NCI-H69 (cell line): ENCODE measurements around the gene AHNAK.
A peak's percentile ranks its signal among the peaks of the same experiment; 100 is the strongest.

Source experiments
- DNase-seq: peaks from one replicate; lab custom pipeline; 2025; lab: John Stamatoyannopoulos, UW

Gene AHNAK

DNA sequence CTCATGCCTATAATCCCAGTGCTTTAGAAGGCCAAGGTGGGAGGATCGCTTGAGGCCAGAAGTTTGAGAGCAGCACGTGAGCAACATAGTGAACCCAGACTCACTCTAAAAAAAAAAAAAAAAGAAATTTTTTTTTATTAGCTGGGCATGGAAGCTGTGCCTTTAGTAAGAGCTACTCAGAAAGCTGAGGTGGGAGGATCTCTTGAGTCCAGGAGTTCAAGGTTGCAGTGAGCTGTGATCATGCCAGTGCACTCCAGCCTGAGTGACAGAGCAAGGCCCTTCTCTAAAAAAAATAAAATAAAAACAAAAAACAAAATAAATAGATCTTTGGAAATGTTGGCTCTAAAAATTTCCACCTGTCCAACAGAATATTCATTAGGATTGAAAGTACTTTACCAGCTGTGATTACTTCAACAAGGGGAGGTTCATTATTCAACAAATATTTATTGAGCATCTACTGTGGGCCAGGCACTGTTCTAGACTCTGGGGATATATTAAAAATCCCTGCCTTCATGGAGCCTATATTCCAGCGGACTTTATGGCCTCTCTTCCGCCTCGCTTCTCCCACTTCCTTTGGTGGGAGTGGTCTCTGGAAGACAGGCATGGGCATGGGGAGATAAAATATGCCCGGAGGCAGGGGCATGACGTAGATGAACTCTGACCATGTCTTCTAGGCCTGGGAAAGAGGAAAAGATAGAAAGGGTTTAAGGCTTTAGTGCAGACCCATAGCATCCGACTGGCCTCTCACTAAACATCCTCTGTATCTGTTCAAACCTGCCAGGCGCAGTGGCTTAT is 47.9 kb downstream of the AHNAK start:
- DNase-seq = no peak

DNA sequence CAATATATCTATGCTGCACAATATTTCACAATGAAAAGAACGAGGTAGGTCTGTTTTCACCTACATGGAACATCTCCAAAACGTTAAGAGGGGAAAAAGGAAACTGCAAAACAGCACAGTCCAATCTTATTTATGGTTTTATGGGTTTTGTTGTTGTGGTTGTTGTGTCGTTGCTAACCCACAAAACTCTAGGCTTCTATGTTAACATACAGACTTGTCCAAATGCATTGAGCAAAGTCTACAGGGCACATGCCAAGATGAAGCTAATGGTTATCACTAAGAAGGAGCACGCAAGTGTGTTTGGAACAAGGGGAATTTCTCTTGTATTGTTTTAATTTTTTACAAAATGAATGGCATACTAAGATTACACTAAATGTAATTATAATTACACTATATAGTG is 48.6 kb downstream of the AHNAK start:
- no peak for DNase-seq

DNA sequence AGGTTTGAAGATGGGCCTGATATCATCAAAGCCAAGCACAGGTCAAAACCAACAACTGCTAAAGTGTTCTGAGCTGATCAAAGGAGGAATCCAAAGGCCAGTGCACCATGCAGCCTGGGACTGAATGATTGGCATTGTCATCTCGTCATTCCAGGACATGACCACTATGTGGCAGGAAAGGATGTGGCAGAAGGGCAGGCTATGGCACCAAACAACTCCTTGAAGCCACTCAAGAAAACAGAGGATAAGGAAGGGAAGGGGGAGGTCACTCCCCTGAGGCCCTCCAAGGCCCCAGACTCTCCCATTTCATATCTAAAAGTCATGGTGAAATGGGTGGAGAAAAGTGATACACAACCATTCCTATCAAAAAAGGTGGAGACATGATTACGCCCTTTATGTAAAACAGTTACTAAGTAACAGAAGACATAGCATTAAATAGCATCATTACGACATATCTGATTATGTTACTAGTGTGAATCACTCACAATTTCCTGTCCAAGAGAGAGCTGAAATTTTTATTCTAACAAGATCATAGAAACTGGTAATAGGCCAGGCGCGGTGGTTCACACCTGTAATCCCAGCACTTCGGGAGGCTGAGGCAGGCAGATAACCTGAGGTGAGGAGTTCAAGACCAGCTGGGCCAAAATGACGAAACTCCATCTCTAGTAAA is 49.3 kb downstream of the AHNAK start:
- peak; percentile 74 for DNase-seq

- DNase-seq = no peak
Measured at GRCh38 chr11:62496676-62497075, 49.9 kb downstream of the AHNAK start.

- DNase-seq = no peak
Measured at GRCh38 chr11:62494246-62494645, 52.4 kb downstream of the AHNAK start.

- no peak for DNase-seq
Measured at GRCh38 chr11:62493801-62494200, 52.8 kb downstream of the AHNAK start.

DNA sequence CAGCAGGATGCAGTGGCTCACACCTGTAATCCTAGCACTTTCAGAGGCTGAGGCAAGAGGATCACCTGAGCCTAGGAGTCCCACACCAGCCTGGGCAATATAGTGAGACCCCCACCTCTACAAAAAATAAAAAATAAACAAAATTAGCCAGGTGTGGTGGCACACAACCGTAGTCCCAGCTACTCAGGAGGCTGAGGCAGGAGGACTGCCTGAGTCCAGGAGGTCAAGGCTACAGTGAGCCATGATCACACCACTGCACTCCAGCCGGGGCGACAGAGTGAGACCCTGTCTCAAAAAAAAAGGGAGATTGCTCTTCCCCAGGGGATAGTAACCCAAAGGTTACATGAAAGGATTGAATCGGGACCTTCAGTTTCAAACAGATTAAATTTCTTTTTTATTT is 54.0 kb downstream of the AHNAK start:
- no peak for DNase-seq

- no peak for DNase-seq
Measured at GRCh38 chr11:62491571-62492329, 54.9 kb downstream of the AHNAK start.

- no peak for DNase-seq
Measured at GRCh38 chr11:62489204-62489603, 57.4 kb downstream of the AHNAK start.

DNA sequence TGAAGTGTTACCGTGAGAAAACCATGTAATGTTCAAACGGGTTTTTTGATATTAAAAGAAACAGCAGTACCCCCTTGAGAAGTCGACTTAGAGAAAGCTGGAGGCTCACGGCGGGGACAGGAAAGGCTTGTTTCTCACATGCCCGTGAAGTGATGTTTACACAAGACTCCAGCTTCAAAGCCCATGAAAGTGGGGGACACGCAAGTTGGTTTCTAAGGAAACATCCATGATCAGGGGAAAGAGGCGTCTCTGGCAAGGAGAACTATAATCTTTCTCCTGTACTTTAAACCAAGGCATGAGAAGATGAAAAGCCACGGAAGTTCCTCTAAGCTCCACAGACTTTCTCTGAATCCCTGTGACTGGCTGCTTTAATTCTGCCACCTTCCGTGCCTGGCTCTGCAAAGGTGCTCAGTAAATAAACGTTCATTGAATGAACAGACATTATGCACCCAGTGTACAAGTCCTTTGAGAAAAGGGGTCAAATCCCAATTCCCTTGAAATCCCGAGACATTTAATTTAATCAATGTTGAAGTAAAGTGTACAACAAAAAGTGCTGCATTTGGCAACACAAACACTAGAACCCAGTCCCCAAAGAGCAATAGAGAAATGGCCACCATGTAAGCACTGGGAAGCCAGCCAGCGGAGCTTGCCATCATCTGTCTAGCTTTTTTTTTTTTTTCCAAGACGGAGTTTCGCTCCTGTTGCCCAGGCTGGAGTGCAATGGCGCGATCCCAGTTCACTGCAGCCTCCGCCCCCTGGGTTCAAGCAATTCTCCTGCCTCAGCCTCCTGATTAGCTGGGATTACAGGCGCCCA is 58.7 kb downstream of the AHNAK start:
- peak; percentile 80 for DNase-seq

GRCh38 chr11:62487136-62487535 is 59.5 kb downstream of the AHNAK start:
- DNase-seq = no peak

DNA sequence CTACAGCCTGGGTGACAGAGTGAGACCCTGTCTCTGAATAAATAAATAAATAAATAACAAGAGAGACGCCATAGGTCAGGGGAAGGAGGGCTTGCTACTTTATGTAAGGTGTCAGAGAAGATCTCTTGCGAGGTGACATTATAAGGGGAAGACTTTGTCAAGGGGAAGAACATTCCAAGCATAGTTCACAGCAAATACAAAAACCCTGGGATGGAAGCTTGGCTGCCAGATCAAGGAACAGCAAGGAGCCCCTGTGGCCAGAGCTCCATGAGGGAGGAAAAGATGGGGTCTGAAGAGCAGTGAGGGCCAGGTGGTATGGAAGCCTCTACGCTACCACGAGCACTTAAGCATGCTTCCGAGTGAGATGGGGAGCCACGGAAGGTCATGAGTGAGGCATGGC is 62.3 kb downstream of the AHNAK start:
- DNase-seq = no peak

GRCh38 chr11:62482753-62483152 is 63.9 kb downstream of the AHNAK start:
- no peak for DNase-seq

DNA sequence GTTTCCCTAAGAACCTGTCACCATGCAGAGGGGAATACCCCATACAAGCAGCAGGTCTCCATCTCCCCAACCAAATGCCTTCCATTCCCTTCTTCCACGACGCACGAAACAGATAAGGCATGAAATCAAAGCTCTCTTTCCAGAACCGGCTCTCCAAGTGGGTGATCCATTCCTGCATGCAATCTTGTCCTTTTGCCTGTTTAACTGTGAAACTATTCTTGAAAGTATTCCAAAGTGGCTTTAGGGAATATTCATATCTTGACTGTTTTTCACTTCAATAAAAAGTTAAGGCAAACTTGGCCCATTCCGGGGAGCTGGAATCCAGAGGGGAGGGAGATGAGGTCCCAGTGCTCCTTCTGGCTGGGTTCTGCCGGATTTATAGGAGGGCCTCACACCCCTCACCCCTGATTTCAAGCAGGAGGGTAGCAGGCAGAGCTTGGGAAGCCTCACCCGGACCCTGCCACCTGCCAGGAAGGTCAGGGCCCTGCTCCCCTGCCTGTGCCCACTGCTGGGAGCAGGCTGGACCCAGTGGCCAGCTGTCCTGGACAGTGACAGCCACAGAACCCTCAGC is 66.9 kb downstream of the AHNAK start:
- no peak for DNase-seq

- no peak for DNase-seq
Measured at GRCh38 chr11:62477927-62478326, 68.7 kb downstream of the AHNAK start.

GRCh38 chr11:62472063-62472884 is 74.3 kb downstream of the AHNAK start:
- peak; percentile 22 for DNase-seq

- no peak for DNase-seq
Measured at GRCh38 chr11:62471603-62472002, 75.0 kb downstream of the AHNAK start.

GRCh38 chr11:62468577-62468976 is 78.0 kb downstream of the AHNAK start:
- DNase-seq = no peak

GRCh38 chr11:62466444-62466843 is 80.2 kb downstream of the AHNAK start:
- no peak for DNase-seq

DNA sequence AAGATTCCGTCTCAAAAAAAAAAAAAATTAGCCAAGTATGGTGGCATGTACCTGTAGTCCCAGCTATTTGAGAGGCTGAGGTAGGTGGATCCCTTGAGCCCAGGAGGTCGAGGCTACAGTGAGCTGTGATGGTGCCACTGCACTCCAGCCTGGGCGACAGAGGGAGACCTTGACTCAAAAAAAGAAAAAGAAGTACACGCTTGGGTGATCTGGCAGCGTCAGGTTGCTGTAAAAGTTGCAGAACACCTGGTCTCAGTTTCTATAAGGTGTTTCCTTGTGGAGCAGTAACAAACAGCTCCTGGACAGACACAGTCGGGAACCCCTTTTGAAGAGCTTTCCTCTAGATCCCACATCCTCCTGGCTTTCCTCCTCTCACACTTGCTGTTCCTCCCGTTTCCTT is 82.0 kb downstream of the AHNAK start:
- DNase-seq = no peak

- DNase-seq = no peak
Measured at GRCh38 chr11:62463121-62463542, 83.5 kb downstream of the AHNAK start.
